Fibroblast of the conjunctiva (primary cell): ENCODE results near the gene CIB4.

Experiments used
- DNase-seq: peaks from one replicate; pipeline ENCODE4 v3.0.0-alpha.2; 2010; ENCODE audit warnings: low read depth

CIB4 gene

DNA sequence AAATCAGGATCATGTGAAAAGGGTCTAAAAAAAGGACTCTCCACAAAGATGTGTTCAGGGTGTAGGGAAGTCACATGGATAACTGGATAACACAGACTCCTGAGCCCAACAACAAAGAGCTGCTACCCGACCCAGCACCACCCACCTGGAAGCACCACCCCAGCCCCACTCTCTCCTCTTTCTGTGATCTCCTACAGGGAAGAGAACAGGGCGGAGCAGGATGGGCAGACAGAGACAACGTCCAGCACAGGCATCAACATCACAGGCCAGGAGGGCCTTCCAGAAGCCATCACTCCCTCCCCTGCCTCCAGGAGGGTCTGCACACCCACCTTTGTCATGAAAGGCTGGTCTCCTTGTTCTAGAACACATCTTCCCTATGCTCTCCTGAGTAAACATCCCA, 1.3 kb upstream of the CIB4 start:
- no peak for DNase-seq

GRCh38 chr2:26640331-26640745, 828 bp downstream of the CIB4 start:
- peak; percentile 28 for DNase-seq

- no peak for DNase-seq
Observed at GRCh38 chr2:26639685-26640243, 1.4 kb downstream of the CIB4 start.

DNA sequence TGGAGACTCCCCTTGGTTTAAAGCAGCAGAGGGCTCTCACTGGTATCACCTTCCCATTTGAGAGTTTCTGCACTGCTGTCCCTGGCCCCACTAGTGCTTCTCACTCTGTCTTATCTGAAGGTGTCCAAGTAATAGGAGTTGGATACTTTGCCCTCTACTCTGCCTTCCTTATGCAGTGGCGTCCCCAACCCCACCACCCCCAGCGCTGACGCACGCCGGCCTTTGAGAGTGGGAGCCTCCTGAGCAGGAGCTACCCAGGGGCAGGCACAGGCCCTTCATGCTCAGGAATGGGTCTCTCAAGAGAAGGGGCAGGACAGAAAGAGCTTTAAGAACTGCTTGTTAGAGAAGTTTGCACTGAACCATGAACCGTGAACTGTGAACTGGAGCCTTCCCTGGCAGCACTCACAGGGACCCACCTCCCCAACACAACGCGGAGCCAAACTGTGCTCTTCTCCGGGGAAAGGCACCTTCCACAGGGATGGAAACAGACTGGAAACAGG, 3.3 kb downstream of the CIB4 start:
- DNase-seq: no peak

DNA sequence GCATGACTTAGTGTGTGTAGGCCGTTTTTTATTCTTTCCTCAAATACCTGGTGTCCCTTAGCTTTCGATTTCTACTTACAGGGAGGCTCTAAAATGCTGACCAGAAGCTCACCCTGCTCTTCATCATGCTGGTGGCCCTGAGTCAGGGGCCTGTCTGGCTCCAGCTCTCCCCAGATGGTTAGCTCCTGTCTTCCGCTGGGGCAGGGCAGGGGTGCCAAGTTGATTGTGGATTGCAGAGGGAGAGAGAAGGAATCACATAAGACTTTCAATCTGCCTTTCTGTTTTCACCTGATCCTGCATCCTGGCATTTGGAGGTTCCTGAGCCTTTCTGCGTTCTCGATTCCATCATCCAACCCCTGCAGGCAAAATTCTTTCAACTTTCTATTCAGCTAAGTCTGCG, 4.2 kb downstream of the CIB4 start:
- DNase-seq: no peak

GRCh38 chr2:26635401-26635800, 5.8 kb downstream of the CIB4 start:
- no peak for DNase-seq

DNA sequence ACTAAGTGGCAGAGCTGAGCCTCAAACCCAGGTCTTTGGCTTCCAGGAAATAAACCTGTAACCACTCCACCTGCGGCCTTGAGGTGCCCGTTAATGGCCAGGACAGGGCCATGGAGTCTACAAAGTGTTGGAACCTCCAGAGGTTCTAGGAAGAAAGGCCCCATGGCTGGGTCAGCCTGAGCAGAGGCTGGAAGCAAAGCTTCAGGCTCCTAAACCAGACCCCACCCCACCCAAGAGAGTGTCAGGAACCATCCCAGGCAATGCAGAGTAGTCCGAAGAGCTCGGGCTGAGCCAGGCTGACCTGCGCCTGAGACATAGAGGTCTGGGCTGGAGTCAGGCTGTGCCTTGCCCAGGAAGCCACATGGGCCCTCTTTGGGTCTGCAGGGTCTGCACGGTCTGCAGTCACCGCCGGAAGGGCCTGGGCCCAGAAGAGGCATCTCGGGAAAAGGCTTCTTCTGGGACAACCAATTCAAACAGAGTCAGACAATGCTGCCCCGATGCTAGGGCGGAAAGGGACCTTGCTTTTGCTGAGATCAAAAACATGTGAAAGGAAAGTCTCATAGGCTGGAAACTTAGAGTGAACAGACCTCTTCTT, 6.4 kb downstream of the CIB4 start:
- DNase-seq: no peak

GRCh38 chr2:26633993-26634595, 7.1 kb downstream of the CIB4 start:
- no peak for DNase-seq

DNA sequence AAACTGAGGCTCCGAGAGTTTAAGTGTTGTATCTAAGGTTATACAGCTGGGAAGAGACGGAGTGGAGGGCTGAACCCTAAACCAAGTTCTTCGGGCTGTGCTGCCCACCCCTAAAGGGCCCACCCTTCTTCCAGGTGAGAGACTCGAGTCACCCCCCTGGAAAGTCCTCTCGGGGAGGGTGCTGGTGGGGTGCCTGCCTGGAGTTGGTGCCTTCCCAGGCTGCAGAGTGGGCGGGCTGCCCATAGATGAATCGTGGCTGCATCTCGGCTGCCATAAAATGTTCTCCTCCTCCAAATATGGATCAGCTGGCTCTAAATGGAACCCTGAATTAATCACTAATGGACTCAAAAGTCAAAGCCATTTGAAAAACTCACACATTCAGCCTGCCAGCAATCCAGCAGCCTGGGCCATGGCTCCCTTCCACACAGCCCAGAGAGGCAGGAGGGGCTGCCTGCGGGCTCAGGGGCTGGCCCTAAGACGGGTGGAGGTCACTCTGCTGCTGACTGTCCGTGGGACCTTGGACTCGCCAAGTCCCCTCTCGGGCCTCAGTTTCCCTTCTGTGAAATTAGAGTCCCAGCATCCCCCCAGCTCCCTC, 7.7 kb downstream of the CIB4 start:
- DNase-seq: no peak

- no peak for DNase-seq
Observed at GRCh38 chr2:26632624-26633185, 8.5 kb downstream of the CIB4 start.

GRCh38 chr2:26631401-26632170, 9.6 kb downstream of the CIB4 start:
- DNase-seq: no peak

DNA sequence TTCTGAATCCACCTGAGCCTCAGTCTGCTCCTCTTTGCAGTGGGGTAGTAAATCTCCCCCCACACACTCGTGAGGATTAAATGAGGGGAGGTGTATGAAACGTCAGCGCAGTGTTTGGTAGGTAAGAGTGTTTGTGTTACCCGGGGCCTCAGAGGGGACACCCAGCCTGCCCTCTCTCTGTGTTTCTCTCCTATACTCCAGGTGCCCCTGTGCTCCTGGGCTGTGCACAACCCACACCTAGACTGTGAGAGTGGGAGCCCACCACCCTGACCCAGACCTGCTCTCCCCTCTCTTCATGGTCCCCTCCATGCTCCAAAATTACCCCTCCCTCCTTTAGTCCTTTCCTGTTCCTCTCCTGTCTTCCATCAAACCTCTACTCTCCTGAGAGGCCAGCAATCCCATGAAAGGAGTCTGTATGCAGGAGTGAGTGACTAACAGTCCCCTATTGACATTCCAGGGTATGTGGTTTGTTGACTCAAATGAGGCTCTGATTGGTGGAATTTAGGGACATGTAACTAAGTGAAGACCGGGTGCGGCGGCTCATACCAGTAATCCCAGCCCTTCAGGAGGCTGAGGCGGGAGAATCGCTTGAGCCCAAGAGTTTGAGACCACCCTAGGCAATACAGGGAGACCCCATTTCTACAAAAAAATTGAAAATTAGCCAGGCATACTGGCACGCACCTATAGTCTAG, 10.4 kb downstream of the CIB4 start:
- DNase-seq: no peak

GRCh38 chr2:26630235-26630634, 10.9 kb downstream of the CIB4 start:
- DNase-seq: no peak

GRCh38 chr2:26629751-26630150, 11.4 kb downstream of the CIB4 start:
- no peak for DNase-seq

DNA sequence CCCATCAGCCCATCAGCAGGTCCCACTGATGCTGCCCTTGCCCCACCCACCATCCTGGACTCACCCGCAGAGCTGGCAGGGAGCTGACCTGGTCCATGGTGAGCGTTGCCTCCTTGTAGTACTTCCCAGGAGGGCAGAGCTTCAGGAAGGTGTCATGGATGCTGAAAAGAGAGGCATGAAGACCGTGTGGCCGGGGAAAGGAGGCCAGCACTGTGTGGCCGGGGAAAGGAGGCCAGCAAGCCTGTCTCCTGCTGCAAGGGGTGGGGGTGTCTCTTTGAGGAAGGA, 11.9 kb downstream of the CIB4 start:
- DNase-seq: no peak

GRCh38 chr2:26628561-26629345, 12.4 kb downstream of the CIB4 start:
- no peak for DNase-seq

DNA sequence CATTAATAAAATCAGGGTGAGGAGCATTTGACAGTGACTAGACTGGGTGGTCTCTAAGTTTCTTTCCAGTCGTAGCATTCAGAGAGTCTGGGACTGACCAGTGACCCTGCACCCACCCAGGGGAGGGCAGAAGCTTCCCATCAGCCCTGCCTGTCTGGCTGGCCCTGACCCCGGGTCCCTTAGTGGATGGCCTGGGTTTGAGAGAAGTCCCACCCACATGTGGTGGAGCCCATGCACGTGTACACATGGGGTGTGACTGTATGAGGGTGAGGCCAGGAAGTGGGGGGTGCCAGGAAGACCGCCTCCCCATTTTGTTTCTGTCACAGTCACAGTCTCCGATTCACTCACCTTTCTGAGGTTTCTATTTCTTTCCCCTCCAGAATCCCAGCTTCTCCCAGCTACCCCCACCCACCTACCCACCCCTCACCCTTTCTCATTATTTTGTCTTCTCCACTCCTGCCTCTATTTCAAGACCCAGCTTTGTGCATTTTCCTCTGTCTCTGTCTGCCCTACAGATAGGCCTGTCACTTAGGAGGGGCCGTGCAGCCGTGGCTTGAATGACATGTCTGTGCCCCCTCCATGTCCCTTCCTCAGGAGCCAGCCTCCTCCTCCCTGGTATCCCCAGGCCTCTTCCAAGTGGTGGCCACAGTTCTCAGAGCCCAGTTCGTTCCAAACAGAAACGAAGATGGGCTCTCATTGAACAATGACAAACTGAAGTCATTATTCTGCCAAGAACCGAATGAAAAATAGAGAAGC, 13.6 kb downstream of the CIB4 start:
- DNase-seq: no peak

DNA sequence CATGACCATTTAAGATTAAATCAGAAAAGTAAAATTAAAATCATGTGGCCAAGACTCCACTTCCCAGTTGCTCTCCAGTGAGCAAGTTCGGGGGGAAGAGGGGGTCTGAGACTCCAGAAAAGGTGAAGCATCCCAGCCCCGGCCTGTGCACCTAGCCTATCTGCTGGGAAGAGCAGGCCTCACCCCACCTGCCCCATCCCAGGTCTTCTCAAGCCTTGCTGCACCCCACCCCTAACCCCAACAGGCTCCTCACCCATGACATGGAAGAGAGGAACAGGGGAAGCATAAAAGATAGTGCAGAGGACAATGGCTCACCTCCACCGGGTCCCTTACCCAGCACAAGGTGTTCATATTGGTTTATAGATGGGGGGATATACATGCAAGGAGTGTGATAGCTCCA, 14.6 kb downstream of the CIB4 start:
- DNase-seq: no peak

GRCh38 chr2:26623541-26624495, 17.3 kb downstream of the CIB4 start:
- DNase-seq: no peak
